Fibroblast of peridontal ligament (primary cell): Measurements from ENCODE around the gene MYH11.
"Not testable (repeated sequence)": the region's sequence is repeated elsewhere in the genome, so short reads cannot be mapped to it uniquely, and the experiment has no call there.

Experiments used
- DNase-seq: peaks from one replicate; pipeline ENCODE4 v3.0.0-alpha.2; 2010; ENCODE audit errors: extremely low read depth

Gene MYH11

DNA sequence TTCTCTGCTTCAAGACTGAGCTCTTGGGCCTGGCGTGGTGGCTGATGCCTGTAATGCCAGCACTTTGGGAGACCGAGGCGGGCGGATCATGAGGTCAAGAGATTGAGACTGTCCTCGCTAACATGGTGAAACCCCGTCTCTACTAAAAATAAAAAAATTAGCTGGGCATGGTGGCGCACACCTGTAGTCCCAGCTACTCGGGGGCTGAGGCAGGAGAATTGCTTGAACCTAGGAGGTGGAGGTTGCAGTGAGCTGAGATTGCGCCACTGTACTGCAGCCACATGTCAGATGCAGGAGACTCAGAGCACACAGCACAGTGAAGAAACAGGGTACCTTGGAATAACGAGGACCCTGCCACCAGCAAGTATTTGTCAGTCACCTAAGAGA, 184.7 kb downstream of the MYH11 start:
- DNase-seq = not testable (repeated sequence)

GRCh38 chr16:15671530-15672117, 185.2 kb downstream of the MYH11 start:
- no peak for DNase-seq

GRCh38 chr16:15667091-15667742, 189.6 kb downstream of the MYH11 start:
- DNase-seq = no peak

GRCh38 chr16:15665107-15665506, 191.7 kb downstream of the MYH11 start:
- no peak for DNase-seq

GRCh38 chr16:15660203-15660601, 196.6 kb downstream of the MYH11 start:
- DNase-seq = no peak

DNA sequence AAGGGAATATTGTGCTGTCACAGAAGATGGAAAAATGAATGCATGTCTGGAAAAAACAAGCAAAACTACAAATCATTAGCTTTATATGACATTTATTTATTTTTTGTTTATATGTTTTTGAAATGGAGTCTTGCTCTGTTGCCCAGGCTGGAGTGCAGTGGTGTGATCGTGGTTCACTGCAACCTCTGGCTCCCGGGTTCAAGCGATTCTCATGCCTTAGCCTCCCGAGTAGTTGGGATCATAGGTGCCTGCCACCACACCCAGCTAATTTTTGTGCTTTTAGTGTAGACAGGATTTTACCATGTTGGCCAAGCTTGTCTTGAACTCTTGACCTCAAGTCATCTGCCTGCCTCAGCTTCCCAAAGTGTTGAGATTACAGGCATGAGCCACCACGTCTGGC, 198.3 kb downstream of the MYH11 start:
- DNase-seq = no peak

GRCh38 chr16:15658149-15658548, 198.7 kb downstream of the MYH11 start:
- DNase-seq = no peak

DNA sequence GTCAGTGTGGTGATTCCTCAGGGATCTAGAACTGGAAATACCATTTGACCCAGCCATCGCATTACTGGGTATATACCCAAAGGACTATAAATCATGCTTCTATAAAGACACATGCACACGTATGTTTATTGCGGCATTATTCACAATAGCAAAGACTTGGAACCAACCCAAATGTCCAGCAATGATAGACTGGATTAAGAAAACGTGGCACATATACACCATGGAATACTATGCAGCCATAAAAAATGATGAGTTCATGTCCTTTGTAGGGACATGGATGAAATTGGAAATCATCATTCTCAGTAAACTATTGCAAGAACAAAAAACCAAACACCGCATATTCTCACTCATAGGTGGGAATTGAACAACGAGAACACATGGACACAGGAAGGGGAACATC, 201.3 kb downstream of the MYH11 start:
- DNase-seq = not testable (repeated sequence)

- DNase-seq = no peak
These were observed 202.2 kb downstream of the MYH11 start for GRCh38 chr16:15654591-15654990.

DNA sequence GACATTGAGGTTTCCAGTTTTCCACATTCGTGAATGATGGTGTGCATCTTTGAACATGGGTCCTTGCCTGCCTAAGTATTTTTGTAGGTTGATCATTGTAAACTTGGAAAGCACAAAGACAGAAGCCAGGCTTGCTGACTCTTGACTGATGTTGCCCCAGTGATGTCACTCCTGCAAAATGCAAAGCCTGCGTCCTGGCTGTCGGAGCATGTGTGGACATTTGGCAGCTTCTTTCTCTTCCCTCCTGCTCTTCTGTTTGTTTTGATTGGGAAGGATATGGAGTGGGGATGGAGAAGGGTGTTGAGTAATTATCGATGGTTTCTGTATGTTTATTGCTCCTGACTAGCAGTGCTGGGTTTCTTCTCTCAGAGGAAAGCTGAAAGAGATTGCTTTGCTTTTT, 203.6 kb downstream of the MYH11 start:
- peak; percentile 96 for DNase-seq
